ENCODE data around the gene CD84. TPM values are rescaled to one million over a fixed set of nuclear protein-coding genes. Genes with fewer than 3 reads are reported as not detected.

The CD84 gene
- total RNA-seq, 1 donor from 2014 or later = not detected

DNA sequence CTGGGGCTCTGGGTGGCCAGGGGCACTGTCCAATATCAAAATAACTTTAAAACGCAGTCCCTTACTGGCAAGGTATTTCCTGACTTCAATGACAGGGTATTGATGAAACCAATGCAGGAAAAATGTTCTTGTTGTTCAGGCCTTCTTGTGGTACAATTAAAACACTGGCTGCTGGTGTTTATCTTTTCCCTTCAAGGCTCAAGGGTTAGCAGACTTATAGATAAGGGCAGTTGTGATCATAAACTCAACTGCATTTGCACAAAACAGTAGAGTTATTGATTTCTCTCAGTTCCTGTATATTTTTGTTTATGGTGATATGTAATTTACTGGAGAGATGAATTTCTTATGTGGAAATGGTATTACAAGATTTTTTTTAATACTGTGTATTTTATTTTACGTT is 2.7 kb upstream of the CD84 start:
- H3K27me3 ChIP-seq (ENCODE audit: control insufficient read depth, insufficient read depth, low read length) = no peaks in the 10 kb centered on the region
- no peak for DNase-seq (ENCODE audit: low read depth)
- no peaks in the 10 kb centered on the region for H3K36me3 ChIP-seq (ENCODE audit: control insufficient read depth, insufficient read depth, low read length)
- no peak overlapping the region for H3K4me3 ChIP-seq (ENCODE audit: low read depth, low read length)
- TF ChIP-seq, protein P1, sequence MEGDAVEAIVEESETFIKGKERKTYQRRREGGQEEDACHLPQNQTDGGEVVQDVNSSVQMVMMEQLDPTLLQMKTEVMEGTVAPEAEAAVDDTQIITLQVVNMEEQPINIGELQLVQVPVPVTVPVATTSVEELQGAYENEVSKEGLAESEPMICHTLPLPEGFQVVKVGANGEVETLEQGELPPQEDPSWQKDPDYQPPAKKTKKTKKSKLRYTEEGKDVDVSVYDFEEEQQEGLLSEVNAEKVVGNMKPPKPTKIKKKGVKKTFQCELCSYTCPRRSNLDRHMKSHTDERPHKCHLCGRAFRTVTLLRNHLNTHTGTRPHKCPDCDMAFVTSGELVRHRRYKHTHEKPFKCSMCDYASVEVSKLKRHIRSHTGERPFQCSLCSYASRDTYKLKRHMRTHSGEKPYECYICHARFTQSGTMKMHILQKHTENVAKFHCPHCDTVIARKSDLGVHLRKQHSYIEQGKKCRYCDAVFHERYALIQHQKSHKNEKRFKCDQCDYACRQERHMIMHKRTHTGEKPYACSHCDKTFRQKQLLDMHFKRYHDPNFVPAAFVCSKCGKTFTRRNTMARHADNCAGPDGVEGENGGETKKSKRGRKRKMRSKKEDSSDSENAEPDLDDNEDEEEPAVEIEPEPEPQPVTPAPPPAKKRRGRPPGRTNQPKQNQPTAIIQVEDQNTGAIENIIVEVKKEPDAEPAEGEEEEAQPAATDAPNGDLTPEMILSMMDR (IDR thresholded peaks at IDR 0.05; ENCODE audit: insufficient read depth, low read length, poor library complexity, severe bottlenecking) = no peak

DNA sequence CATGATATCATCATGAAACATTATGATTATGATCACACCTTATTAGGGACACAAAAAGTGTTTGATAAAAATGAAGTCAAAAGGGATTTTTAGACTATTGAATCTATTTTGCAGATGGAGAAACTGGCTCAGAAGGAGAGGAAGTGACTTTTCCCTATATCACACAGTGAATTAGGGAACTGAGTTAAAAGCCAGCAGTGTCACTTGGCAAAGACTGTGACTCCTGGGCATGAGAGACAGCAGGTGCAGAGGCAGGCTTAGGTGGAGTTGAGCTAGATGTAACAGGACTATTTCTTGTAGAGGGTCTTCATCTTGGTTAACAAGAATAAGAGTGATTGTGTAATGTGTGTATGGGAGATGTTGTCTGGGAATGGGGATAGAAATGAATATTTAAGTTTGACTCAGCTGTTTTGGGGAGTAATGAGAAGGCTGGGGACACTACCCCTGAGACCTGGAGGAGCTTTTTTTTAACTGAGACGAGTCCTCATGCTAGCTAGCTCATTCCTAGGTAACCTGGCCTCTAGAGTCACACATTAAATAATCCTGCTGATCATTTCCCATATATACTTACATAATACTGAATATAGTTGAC is 1.0 kb upstream of the CD84 start:
- Histone ChIP-seq H3K27me3 (ENCODE audit: control insufficient read depth, insufficient read depth, low read length) (no peaks in the 10 kb centered on the region), H3K4me3 (ENCODE audit: low read depth, low read length) (no peak overlapping the region), H3K36me3 (ENCODE audit: control insufficient read depth, insufficient read depth, low read length) (no peaks in the 10 kb centered on the region)
- TF ChIP-seq, protein P1 (IDR thresholded peaks at IDR 0.05; ENCODE audit: insufficient read depth, low read length, poor library complexity, severe bottlenecking) = no peak
- DNase-seq (ENCODE audit: low read depth) = no peak

DNA sequence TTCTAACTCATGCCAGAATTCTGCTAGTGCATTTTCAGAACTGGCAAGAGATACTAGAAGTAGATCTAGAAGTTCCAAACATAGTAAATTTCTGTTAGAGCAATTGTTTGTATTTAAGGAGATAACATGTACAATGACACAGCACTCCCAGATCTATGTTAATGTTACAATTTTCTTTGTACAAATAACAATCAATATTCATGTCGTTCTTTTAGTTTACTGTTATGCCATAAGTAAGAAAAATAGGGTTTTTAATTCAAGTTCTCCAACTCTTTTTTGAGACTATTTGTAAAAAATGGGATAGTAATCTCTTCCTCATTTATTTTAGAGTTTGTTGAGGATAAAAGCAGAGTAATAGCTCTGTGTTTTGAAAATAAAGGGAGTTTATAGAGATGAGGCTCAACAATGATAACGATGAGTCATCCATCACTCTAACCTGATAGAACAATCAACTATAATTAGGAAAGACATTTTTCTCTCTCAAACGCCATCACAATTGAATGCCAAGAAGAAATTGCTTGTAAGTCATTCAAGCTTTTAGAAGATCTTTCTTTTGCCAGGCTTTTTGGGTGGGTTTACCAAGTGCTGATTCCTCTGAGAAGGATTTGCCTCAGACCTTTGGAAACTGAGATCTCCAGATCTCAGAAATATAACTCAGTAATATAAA is 638 bp downstream of the CD84 start:
- no peak overlapping the region for H3K4me3 ChIP-seq (ENCODE audit: low read depth, low read length)
- no peaks in the 10 kb centered on the region for H3K36me3 ChIP-seq (ENCODE audit: control insufficient read depth, insufficient read depth, low read length)
- TF ChIP-seq, protein P1 (IDR thresholded peaks at IDR 0.05; ENCODE audit: insufficient read depth, low read length, poor library complexity, severe bottlenecking) = no peak
- H3K27me3 ChIP-seq (ENCODE audit: control insufficient read depth, insufficient read depth, low read length) = no peaks in the 10 kb centered on the region
- DNase-seq (ENCODE audit: low read depth) = no peak

DNA sequence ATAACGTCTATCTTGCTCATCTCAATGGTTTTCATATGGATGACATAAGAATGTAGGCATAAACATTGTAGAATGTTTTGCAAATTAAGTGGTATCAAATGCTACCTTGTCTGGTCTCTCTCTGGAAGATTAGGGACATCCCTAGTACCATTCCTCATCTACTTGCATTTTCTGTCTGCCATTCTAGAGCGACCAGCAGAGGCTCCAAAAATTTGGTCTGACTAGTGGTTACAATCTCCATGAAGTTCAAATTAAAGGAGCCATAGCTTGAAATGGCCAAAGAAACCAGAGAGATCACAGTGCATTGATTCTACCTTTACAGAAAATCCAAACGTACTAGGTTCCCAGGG is 1.1 kb downstream of the CD84 start:
- Histone ChIP-seq H3K4me3 (ENCODE audit: low read depth, low read length) (no peak overlapping the region), H3K36me3 (ENCODE audit: control insufficient read depth, insufficient read depth, low read length) (no peaks in the 10 kb centered on the region), H3K27me3 (ENCODE audit: control insufficient read depth, insufficient read depth, low read length) (no peaks in the 10 kb centered on the region)
- TF ChIP-seq, protein P1 (IDR thresholded peaks at IDR 0.05; ENCODE audit: insufficient read depth, low read length, poor library complexity, severe bottlenecking) = no peak
- DNase-seq (ENCODE audit: low read depth) = no peak

DNA sequence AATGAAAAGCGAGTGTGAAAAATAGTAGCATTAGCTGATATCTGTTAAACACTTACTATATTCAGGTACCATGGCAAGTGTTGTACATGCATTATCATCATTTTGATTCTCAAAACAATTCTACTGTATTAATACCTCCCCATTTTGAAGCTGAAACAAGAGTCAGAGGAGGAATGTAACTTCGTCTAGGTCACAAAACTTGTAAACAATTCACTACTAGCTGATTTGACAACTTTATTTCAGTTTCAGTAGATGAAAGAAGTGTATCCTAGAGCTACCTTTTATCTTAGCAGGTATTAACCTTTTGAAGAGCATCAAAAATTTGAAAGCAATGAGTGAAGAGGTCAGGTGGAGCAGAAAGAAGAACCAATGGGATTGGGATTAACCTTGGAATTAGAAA is 1.6 kb downstream of the CD84 start:
- no peak for DNase-seq (ENCODE audit: low read depth)
- no peaks in the 10 kb centered on the region for H3K27me3 ChIP-seq (ENCODE audit: control insufficient read depth, insufficient read depth, low read length)
- no peaks in the 10 kb centered on the region for H3K36me3 ChIP-seq (ENCODE audit: control insufficient read depth, insufficient read depth, low read length)
- TF ChIP-seq, protein P1 (IDR thresholded peaks at IDR 0.05; ENCODE audit: insufficient read depth, low read length, poor library complexity, severe bottlenecking) = no peak
- H3K4me3 ChIP-seq (ENCODE audit: low read depth, low read length) = no peak overlapping the region

DNA sequence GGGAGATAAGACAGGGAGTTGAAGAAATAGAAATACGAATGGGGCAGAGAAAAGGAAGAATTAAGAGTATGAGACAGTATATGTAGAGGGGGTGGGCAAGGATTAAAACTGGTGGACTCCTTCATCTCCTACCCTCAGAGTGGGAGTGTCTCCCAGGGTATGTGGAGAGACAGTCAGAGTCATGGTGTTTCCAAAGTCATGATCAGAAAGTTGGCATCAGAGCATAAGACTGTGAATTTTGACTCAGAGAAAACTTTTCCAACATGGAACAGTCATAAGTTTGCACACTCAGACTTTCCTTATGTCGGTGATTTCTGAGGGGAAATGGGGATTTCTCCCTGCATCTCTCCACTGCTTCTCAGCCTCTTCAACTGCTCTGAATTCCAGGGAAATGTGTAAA is 2.4 kb downstream of the CD84 start:
- H3K36me3 ChIP-seq (ENCODE audit: control insufficient read depth, insufficient read depth, low read length) = no peaks in the 10 kb centered on the region
- H3K4me3 ChIP-seq (ENCODE audit: low read depth, low read length) = no peak overlapping the region
- TF ChIP-seq, protein P1 (IDR thresholded peaks at IDR 0.05; ENCODE audit: insufficient read depth, low read length, poor library complexity, severe bottlenecking) = no peak
- H3K27me3 ChIP-seq (ENCODE audit: control insufficient read depth, insufficient read depth, low read length) = no peaks in the 10 kb centered on the region
- no peak for DNase-seq (ENCODE audit: low read depth)

Data from kidney epithelial cell (primary cell).